Ectodermal cell (in vitro differentiated cells): ENCODE measurements around the gene CRX.
A peak's percentile ranks its signal among the peaks of the same experiment; 100 is the strongest.

Experiments
- H3K27ac ChIP-seq: 2 replicates; pipeline ENCODE4 v1.7.0; 2013; ENCODE audit warnings: mild to moderate bottlenecking, low read depth, low read length; ENCODE audit not compliant: insufficient read depth, poor library complexity, severe bottlenecking
- H3K27me3 ChIP-seq: 2 replicates; pipeline ENCODE4 v1.7.0; 2013; ENCODE audit warnings: mild to moderate bottlenecking, low read length; ENCODE audit not compliant: insufficient read depth, control insufficient read depth, poor library complexity, severe bottlenecking
- H3K36me3 ChIP-seq: one replicate; pipeline ENCODE4 v1.7.0; 2013; ENCODE audit warnings: low read length; ENCODE audit not compliant: control insufficient read depth, insufficient read depth
- H3K4me1 ChIP-seq: one replicate; pipeline ENCODE4 v1.7.0; 2013; ENCODE audit warnings: low read length; ENCODE audit not compliant: control insufficient read depth, insufficient read depth
- H3K4me3 ChIP-seq: 2 replicates; pipeline ENCODE4 v1.7.0; 2013; ENCODE audit warnings: low read depth, low read length, control low read depth; ENCODE audit not compliant: insufficient read depth
- H3K9me3 ChIP-seq: 2 replicates; pipeline ENCODE4 v1.7.0; 2013; ENCODE audit warnings: mild to moderate bottlenecking, low read length, moderate library complexity; ENCODE audit not compliant: control insufficient read depth
- WGBS, 2 experiments: methylation state at CpG; one replicate each; pipeline ENCODE4 v1.1.7; 2013; ENCODE audit warnings: missing lambda C conversion rate in 2 of 2; 5-methylcytosine and 5-hydroxymethylcytosine counted together

The CRX gene

GRCh38 chr19:47824396-47824795, 2.7 kb downstream of the CRX start:
- Histone ChIP-seq H3K4me1 (peaks cover 22% of the 10 kb centered on the region), H3K27me3 (no peaks in the 10 kb centered on the region), H3K4me3 (no peak overlapping the region), H3K36me3 (no peaks in the 10 kb centered on the region), H3K9me3 (no peaks in the 10 kb centered on the region), H3K27ac (no peak overlapping the region)
- 81 to 87% methylated on average over 6 of the region's 6 CpGs for WGBS, 2 experiments

- no peaks in the 10 kb centered on the region for H3K36me3 ChIP-seq
- H3K27ac ChIP-seq = no peak overlapping the region
- H3K9me3 ChIP-seq = no peaks in the 10 kb centered on the region
- no peaks in the 10 kb centered on the region for H3K27me3 ChIP-seq
- 96% methylated on average over 6 of the region's 6 CpGs for WGBS, 2 experiments
- no peak overlapping the region for H3K4me3 ChIP-seq
- H3K4me1 ChIP-seq = peaks cover 3% of the 10 kb centered on the region
Measured at GRCh38 chr19:47826800-47827199, 5.1 kb downstream of the CRX start.

- 82 to 86% methylated on average over 3 to 4 of the region's 4 CpGs for WGBS, 2 experiments
- Histone ChIP-seq H3K9me3 (no peaks in the 10 kb centered on the region), H3K27ac (no peak overlapping the region), H3K4me1 (no peaks in the 10 kb centered on the region), H3K36me3 (no peaks in the 10 kb centered on the region), H3K27me3 (no peaks in the 10 kb centered on the region), H3K4me3 (no peak overlapping the region)
Measured at GRCh38 chr19:47832723-47833122, 11.0 kb downstream of the CRX start.

- H3K36me3 ChIP-seq = no peaks in the 10 kb centered on the region
- H3K27me3 ChIP-seq = no peaks in the 10 kb centered on the region
- H3K27ac ChIP-seq = no peak overlapping the region
- no peaks in the 10 kb centered on the region for H3K9me3 ChIP-seq
- no peak overlapping the region for H3K4me3 ChIP-seq
- WGBS, 2 experiments = 88 to 91% methylated on average over 8 of the region's 8 CpGs
- peaks cover 14% of the 10 kb centered on the region for H3K4me1 ChIP-seq
Measured at GRCh38 chr19:47836038-47836437, 14.3 kb downstream of the CRX start.

GRCh38 chr19:47839411-47839810, 17.7 kb downstream of the CRX start:
- Histone ChIP-seq H3K4me1 (peaks cover 14% of the 10 kb centered on the region), H3K36me3 (no peaks in the 10 kb centered on the region), H3K9me3 (no peaks in the 10 kb centered on the region), H3K27ac (peak overlapping the region; percentile 61), H3K27me3 (no peaks in the 10 kb centered on the region), H3K4me3 (no peak overlapping the region)
- WGBS, 2 experiments = 76 to 77% methylated on average over 16 of the region's 16 CpGs

- no peak overlapping the region for H3K4me3 ChIP-seq
- no peaks in the 10 kb centered on the region for H3K9me3 ChIP-seq
- H3K27me3 ChIP-seq = no peaks in the 10 kb centered on the region
- H3K36me3 ChIP-seq = no peaks in the 10 kb centered on the region
- 16 to 22% methylated on average over 10 of the region's 10 CpGs for WGBS, 2 experiments
- H3K27ac ChIP-seq = peak overlapping the region; percentile 61
- peaks cover 14% of the 10 kb centered on the region for H3K4me1 ChIP-seq
Measured at GRCh38 chr19:47839913-47840312, 18.2 kb downstream of the CRX start.

GRCh38 chr19:47842941-47843340, 21.2 kb downstream of the CRX start:
- H3K4me3 ChIP-seq = no peak overlapping the region
- H3K36me3 ChIP-seq = no peaks in the 10 kb centered on the region
- H3K27me3 ChIP-seq = no peaks in the 10 kb centered on the region
- WGBS, 2 experiments = 79 to 86% methylated on average over 5 of the region's 5 CpGs
- no peaks in the 10 kb centered on the region for H3K9me3 ChIP-seq
- no peak overlapping the region for H3K27ac ChIP-seq
- peaks cover 14% of the 10 kb centered on the region for H3K4me1 ChIP-seq

GRCh38 chr19:47848425-47848822, 26.7 kb downstream of the CRX start:
- 52 to 65% methylated on average over 10 of the region's 10 CpGs for WGBS, 2 experiments
- H3K27me3 ChIP-seq = no peaks in the 10 kb centered on the region
- H3K36me3 ChIP-seq = no peaks in the 10 kb centered on the region
- no peak overlapping the region for H3K4me3 ChIP-seq
- H3K27ac ChIP-seq = peak overlapping the region; percentile 74
- no peaks in the 10 kb centered on the region for H3K9me3 ChIP-seq
- peaks cover 5% of the 10 kb centered on the region for H3K4me1 ChIP-seq

- H3K4me1 ChIP-seq = peaks cover 5% of the 10 kb centered on the region
- H3K27me3 ChIP-seq = no peaks in the 10 kb centered on the region
- H3K4me3 ChIP-seq = no peak overlapping the region
- H3K9me3 ChIP-seq = no peaks in the 10 kb centered on the region
- 4 to 6% methylated on average over 22 of the region's 22 CpGs for WGBS, 2 experiments
- H3K27ac ChIP-seq = peak overlapping the region; percentile 74
- no peaks in the 10 kb centered on the region for H3K36me3 ChIP-seq
Measured at GRCh38 chr19:47848823-47849473, 27.2 kb downstream of the CRX start.

GRCh38 chr19:47853003-47853402, 31.3 kb downstream of the CRX start:
- 87 to 90% methylated on average over 5 of the region's 5 CpGs for WGBS, 2 experiments
- Histone ChIP-seq H3K4me3 (no peak overlapping the region), H3K27me3 (no peaks in the 10 kb centered on the region), H3K36me3 (no peaks in the 10 kb centered on the region), H3K27ac (no peak overlapping the region), H3K4me1 (peaks cover 5% of the 10 kb centered on the region), H3K9me3 (no peaks in the 10 kb centered on the region)

GRCh38 chr19:47854459-47854858, 32.7 kb downstream of the CRX start:
- Histone ChIP-seq H3K9me3 (no peaks in the 10 kb centered on the region), H3K36me3 (no peaks in the 10 kb centered on the region), H3K27ac (no peak overlapping the region), H3K4me1 (peaks cover 5% of the 10 kb centered on the region), H3K27me3 (no peaks in the 10 kb centered on the region), H3K4me3 (no peak overlapping the region)
- WGBS, 2 experiments = 93 to 94% methylated on average over 4 of the region's 4 CpGs
